Thymus (tissue), 11 donors: Measurements from ENCODE around the gene POLR2M. TPM values are rescaled to one million over a fixed set of nuclear protein-coding genes. Genes with fewer than 3 reads are reported as not detected.
A peak's percentile ranks its signal among the peaks of the same experiment; 100 is the strongest.

Experiments used
- DNase-seq, 9 donors: peaks; one replicate each; pipeline ENCODE4 v3.0.0-alpha.2; 2013; ENCODE audit warnings: low spot score in 9 of 9, low read depth in 6 of 9, missing footprints in 1 of 9
- H3K27ac ChIP-seq, 2 donors: one replicate each; pipeline ENCODE4 v1.5.1; 2013; ENCODE audit warnings: control low read depth in 1 of 2, low read depth in 1 of 2, low read length in 1 of 2, mild to moderate bottlenecking in 1 of 2, moderate library complexity in 1 of 2
- H3K27me3 ChIP-seq, 2 donors: one replicate each; pipeline ENCODE4 v1.5.1; 2013; ENCODE audit warnings: low read length in 1 of 2; ENCODE audit not compliant: control insufficient read depth in 2 of 2, insufficient read depth in 1 of 2
- H3K36me3 ChIP-seq, 2 donors: one replicate each; pipeline ENCODE4 v1.5.1; 2013; ENCODE audit warnings: low read length in 1 of 2, mild to moderate bottlenecking in 1 of 2, moderate library complexity in 1 of 2; ENCODE audit not compliant: control insufficient read depth in 2 of 2, insufficient read depth in 2 of 2
- H3K4me1 ChIP-seq, 2 donors: one replicate each; pipeline ENCODE4 v1.5.1; 2013; ENCODE audit warnings: low read length in 2 of 2; ENCODE audit not compliant: control insufficient read depth in 2 of 2, insufficient read depth in 2 of 2
- H3K4me3 ChIP-seq, 2 donors: one replicate each; pipeline ENCODE4 v1.5.1; 2013; ENCODE audit warnings: low read length in 2 of 2, control low read depth in 1 of 2, mild to moderate bottlenecking in 1 of 2
- H3K9me3 ChIP-seq, 2 donors: one replicate each; pipeline ENCODE4 v1.5.1; 2013; ENCODE audit warnings: low read length in 1 of 2, mild to moderate bottlenecking in 1 of 2; ENCODE audit not compliant: control insufficient read depth in 2 of 2, insufficient read depth in 1 of 2
- WGBS: extraction: QIAGEN DNeasy Blood & Tissue Kit; methylation state at CpG from one replicate; pipeline ENCODE4 v1.1.7; 2013; 5-methylcytosine and 5-hydroxymethylcytosine counted together
- polyA plus RNA-seq: library from polyadenylated mRNA; stranded (reverse); fragments of 200-250 nt; gene quantifications from one replicate; pipeline ENCODE4 v1.2.3, GENCODE V29; 2013
- total RNA-seq: library from RNA; stranded (reverse); fragments of 120-200 nt; gene quantifications from one replicate; pipeline ENCODE4 v1.2.4, GENCODE V29; 2013
- donor health status: healthy.

POLR2M gene
- total and polyA plus RNA-seq, 2 donors: 32.5 to 70.6 TPM

GRCh38 chr15:57727031-57727430 lies 20.5 kb downstream of the POLR2M start:
- Histone ChIP-seq H3K4me1 (no peaks in the 10 kb centered on the region), H3K4me3 (no peak overlapping the region), H3K27me3 (no peaks in the 10 kb centered on the region), H3K36me3 (no peaks in the 10 kb centered on the region), H3K27ac (no peak overlapping the region), H3K9me3 (no peaks in the 10 kb centered on the region)
- 97% methylated on average over 6 of the region's 6 CpGs for WGBS
- no peak for DNase-seq

GRCh38 chr15:57728436-57728835 lies 21.9 kb downstream of the POLR2M start:
- Histone ChIP-seq H3K9me3 (no peaks in the 10 kb centered on the region), H3K27me3 (no peaks in the 10 kb centered on the region), H3K4me3 (no peak overlapping the region), H3K27ac (no peak overlapping the region), H3K4me1 (no peaks in the 10 kb centered on the region), H3K36me3 (no peaks in the 10 kb centered on the region)
- DNase-seq: no peak
- over 99% methylated on average over 8 of the region's 8 CpGs for WGBS

DNA sequence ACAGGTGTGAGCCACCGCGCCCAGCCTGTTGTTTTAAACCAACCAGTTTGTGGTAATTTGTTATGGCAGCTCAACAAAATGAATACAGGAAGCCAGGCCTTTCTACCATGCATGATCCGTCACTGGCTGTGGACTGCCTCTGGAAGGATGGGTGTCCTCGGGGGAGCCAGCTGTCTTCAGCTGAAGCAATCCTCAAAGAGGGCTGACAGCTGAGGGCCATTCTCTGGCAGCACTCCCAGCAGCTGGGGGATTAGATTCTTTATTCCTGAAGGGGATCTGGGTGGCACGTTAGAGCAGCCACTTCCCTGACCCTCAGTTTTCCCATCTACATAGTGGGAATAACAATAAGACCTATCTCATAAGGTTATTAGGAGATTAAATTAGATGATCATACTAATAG lies 24.4 kb downstream of the POLR2M start:
- Histone ChIP-seq H3K27ac (no peak overlapping the region), H3K4me1 (peaks cover 0 to 3% of the 10 kb centered on the region in 2 donors), H3K9me3 (no peaks in the 10 kb centered on the region), H3K4me3 (no peak overlapping the region), H3K36me3 (no peaks in the 10 kb centered on the region), H3K27me3 (no peaks in the 10 kb centered on the region)
- DNase-seq: no peak
- 95% methylated on average over 5 of the region's 5 CpGs for WGBS

- H3K9me3 ChIP-seq: no peaks in the 10 kb centered on the region
- peaks cover 0 to 3% of the 10 kb centered on the region in 2 donors for H3K4me1 ChIP-seq
- H3K27me3 ChIP-seq: no peaks in the 10 kb centered on the region
- DNase-seq: no peak
- H3K4me3 ChIP-seq: no peak overlapping the region
- WGBS: 93% methylated on average over 6 of the region's 6 CpGs
- H3K27ac ChIP-seq: no peak overlapping the region
- H3K36me3 ChIP-seq: no peaks in the 10 kb centered on the region
These were observed 25.1 kb downstream of the POLR2M start for GRCh38 chr15:57731530-57732103.

GRCh38 chr15:57732526-57733331 lies 26.2 kb downstream of the POLR2M start:
- no peaks in the 10 kb centered on the region for H3K27me3 ChIP-seq
- H3K27ac ChIP-seq: no peak overlapping the region
- 45% methylated on average over 12 of the region's 12 CpGs for WGBS
- peaks cover 0 to 3% of the 10 kb centered on the region in 2 donors for H3K4me1 ChIP-seq
- no peak overlapping the region for H3K4me3 ChIP-seq
- H3K36me3 ChIP-seq: no peaks in the 10 kb centered on the region
- DNase-seq: peak in 5 of 9 donors; percentile 44 to 67 (median 53)
- H3K9me3 ChIP-seq: peaks cover 0 to 3% of the 10 kb centered on the region in 2 donors

DNA sequence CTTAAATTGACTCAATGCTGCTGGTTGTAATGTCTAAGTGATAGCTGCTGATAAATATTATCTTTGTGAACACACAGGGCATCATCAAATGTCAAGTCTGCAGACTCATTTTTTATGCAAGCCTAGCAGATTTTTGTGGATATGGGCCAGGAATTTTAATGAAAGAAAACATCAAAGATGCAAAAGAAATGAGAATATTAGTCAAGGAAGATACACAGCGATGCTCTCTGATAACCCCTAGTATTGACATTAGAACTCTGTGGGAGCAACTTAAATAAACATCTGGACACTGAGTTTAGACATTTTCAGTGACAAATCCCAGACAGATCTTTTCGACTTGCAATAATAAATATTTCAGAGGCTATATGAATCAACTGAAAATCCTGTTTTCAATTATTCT lies 28.3 kb downstream of the POLR2M start:
- no peaks in the 10 kb centered on the region for H3K36me3 ChIP-seq
- 95% methylated on average over 2 of the region's 2 CpGs for WGBS
- peaks cover 0 to 3% of the 10 kb centered on the region in 2 donors for H3K4me1 ChIP-seq
- no peak overlapping the region for H3K27ac ChIP-seq
- H3K27me3 ChIP-seq: no peaks in the 10 kb centered on the region
- H3K4me3 ChIP-seq: no peak overlapping the region
- DNase-seq: no peak
- peaks cover 0 to 3% of the 10 kb centered on the region in 2 donors for H3K9me3 ChIP-seq

- DNase-seq: no peak
- H3K4me1 ChIP-seq: peaks cover 0 to 3% of the 10 kb centered on the region in 2 donors
- H3K27me3 ChIP-seq: no peaks in the 10 kb centered on the region
- H3K36me3 ChIP-seq: no peaks in the 10 kb centered on the region
- H3K27ac ChIP-seq: no peak overlapping the region
- H3K4me3 ChIP-seq: no peak overlapping the region
- 97% methylated on average over 8 of the region's 8 CpGs for WGBS
- peaks cover 0 to 3% of the 10 kb centered on the region in 2 donors for H3K9me3 ChIP-seq
These were observed 28.9 kb downstream of the POLR2M start for GRCh38 chr15:57735431-57735830.

GRCh38 chr15:57735891-57736290 lies 29.4 kb downstream of the POLR2M start:
- H3K27ac ChIP-seq: no peak overlapping the region
- peaks cover 0 to 3% of the 10 kb centered on the region in 2 donors for H3K9me3 ChIP-seq
- no peaks in the 10 kb centered on the region for H3K36me3 ChIP-seq
- H3K27me3 ChIP-seq: no peaks in the 10 kb centered on the region
- H3K4me3 ChIP-seq: no peak overlapping the region
- H3K4me1 ChIP-seq: peaks cover 0 to 3% of the 10 kb centered on the region in 2 donors
- 98% methylated on average over 4 of the region's 4 CpGs for WGBS
- DNase-seq: no peak

DNA sequence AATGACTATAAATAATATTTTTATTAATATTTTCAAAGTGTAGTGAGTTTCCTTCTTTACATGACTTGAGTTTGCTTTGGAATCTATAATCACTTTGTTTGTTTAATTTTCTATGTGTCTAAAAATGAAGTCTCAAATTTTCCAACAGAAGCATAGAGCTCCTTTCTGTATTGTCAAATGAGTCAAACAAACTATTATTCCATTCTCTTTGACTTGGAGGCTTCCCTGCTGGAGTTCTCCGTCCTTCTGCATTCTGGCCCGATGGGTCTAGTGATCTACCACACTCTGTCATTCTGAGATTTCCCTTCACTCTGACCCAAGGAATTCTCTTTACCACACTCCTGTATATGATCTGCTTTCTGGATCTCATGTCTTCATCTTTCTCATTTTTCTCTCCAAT lies 30.1 kb downstream of the POLR2M start:
- 100% methylated on average over 2 of the region's 2 CpGs for whole genome bisulfite sequencing
- Histone ChIP-seq H3K36me3 (no peaks in the 10 kb centered on the region), H3K27ac (no peak overlapping the region), H3K27me3 (no peaks in the 10 kb centered on the region), H3K9me3 (peaks cover 0 to 3% of the 10 kb centered on the region in 2 donors), H3K4me1 (peaks cover 0 to 3% of the 10 kb centered on the region in 2 donors), H3K4me3 (no peak overlapping the region)
- DNase-seq: no peak
